ENCODE results near the gene MAP3K5. TPM values are rescaled to one million over a fixed set of nuclear protein-coding genes. Genes with fewer than 3 reads are reported as not detected.

MAP3K5 gene
- total and polyA plus RNA-seq, 2 of the 8 experiments (the other 6 are each of a cell fraction or from before 2014, with no cell fraction given), result 0.63 to 2.6 TPM

DNA sequence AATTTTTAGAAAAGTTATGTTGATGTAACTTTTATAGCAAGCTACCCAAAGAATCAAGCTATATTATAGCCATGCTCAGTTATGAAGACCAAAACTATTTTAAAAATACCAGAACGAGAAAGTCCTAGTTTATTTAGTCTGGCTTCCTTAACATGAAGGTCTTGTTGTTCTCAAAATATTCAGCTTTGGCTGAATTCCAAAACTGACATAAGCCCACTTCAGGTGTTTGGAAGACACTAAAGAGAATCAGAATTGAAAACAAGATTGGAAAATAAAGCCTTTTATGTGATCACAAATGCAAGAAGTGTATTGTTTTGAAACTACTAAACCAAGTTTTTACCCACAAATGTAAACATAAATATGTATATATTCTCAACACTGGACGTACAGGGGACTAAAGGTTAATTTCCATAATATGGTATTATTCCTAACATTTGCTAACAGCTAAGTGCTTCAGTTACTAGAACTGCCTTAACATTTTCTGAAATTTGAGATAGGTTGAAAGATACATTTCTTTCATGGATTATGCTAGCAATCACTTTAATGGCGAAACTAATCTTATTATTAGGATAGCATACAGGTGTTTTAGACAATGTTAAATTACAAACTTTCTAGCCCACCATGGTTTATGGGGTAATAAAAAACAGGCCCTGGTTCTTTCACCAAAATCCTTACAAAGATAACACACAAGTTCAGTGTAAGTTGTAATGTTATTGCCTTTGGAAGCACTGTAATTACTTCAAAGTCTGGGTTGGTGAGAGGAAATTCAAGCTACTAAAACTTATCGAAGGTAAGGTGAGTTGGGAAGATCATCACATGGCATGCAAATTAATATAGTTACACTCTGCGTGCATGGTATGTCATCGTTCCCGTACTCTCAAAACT is 1.6 kb downstream of the MAP3K5 start:
- 60% methylated on average over 7 of the region's 7 CpGs; no CpG with 5 or more reads in 1 of the 2 experiments for WGBS, 2 experiments (ENCODE audit: extremely low coverage in 1 of 2, insufficient coverage in 1 of 2, insufficient read length in 1 of 2, insufficient replicate concordance in 2 of 2, low coverage in 1 of 2, low lambda C conversion rate in 2 of 2, missing lambda C conversion rate in 1 of 2)
- Histone ChIP-seq H3K56ac (replicated peaks; ENCODE audit: insufficient read length, low read depth, low read length) (no peak overlapping the region), H3K14ac (ENCODE audit: insufficient read length) (no peak overlapping the region), H3K36me3 (ENCODE audit: control insufficient read depth in 2 of 4, insufficient read depth in 4 of 4, low read length in 3 of 4) (no peaks in the 10 kb centered on the region), H2BK12ac (ENCODE audit: low read depth, low read length) (no peak overlapping the region), H4K5ac (ENCODE audit: insufficient read length, low read depth, low read length) (no peak overlapping the region), H2BK20ac (ENCODE audit: low read length) (no peak overlapping the region), H3K4ac (replicated peaks; ENCODE audit: insufficient read length, low read depth, low read length) (no peak overlapping the region), H3K9me3 (ENCODE audit: insufficient read depth in 2 of 2, low read depth in 1 of 2, low read length in 1 of 2) (no peaks in the 10 kb centered on the region), H2BK5ac (ENCODE audit: low read depth, low read length) (no peak overlapping the region), H2BK120ac (replicated peaks; ENCODE audit: low read depth, low read length) (no peak overlapping the region), H3K4me3 (ENCODE audit: extremely low read depth in 1 of 4, insufficient read depth in 2 of 4, low read depth in 3 of 4, low read length in 4 of 4) (peak overlapping the region; percentile 42 to 78 (median 70); a peak in 5 of 8 replicates), H3K27ac (ENCODE audit: low read depth, low read length) (no peak overlapping the region), H2BK15ac (ENCODE audit: low read length) (no peak overlapping the region), H3K4me2 (ENCODE audit: insufficient read depth in 1 of 2, low read depth in 2 of 2, low read length in 2 of 2) (peak overlapping the region; percentile 71 to 90), H3K4me1 (replicated peaks in 1 of 4; ENCODE audit: control insufficient read depth in 3 of 4, insufficient read depth in 4 of 4, low read length in 3 of 4) (0 out of 7 replicates have a peak, but pooled peaks cover 0 to 9% (median 1%) of the 10 kb centered on the region in 4 experiments), H4K8ac (ENCODE audit: extremely low read depth, insufficient read depth, low read length) (no peak overlapping the region), H3K79me1 (ENCODE audit: low read depth, low read length) (no peaks in the 10 kb centered on the region), H4K20me1 (replicated peaks in 1 of 2; ENCODE audit: control insufficient read depth in 1 of 2, insufficient read depth in 2 of 2, low read length in 2 of 2) (peaks cover 0 to 5% of the 10 kb centered on the region in 2 experiments), H4K91ac (replicated peaks; ENCODE audit: insufficient read length, low read length) (no peak overlapping the region), H2AK5ac (ENCODE audit: low read depth, low read length) (no peak overlapping the region), H3K23ac (ENCODE audit: insufficient read length) (no peak overlapping the region), H3K27me3 (replicated peaks in 1 of 4; ENCODE audit: control insufficient read depth in 3 of 4, extremely low read depth in 1 of 4, insufficient read depth in 3 of 4, low read length in 3 of 4) (peaks cover 8 to 31% (median 19%) of the 10 kb centered on the region in 4 experiments; a peak in 6 of 7 replicates), H3K18ac (ENCODE audit: extremely low read depth, low read length) (no peak overlapping the region), H2AFZ (ENCODE audit: low read length) (peak overlapping the region; percentile 35; the same call in 1 of the 2 replicates), H3K79me2 (ENCODE audit: control insufficient read depth in 1 of 2, insufficient read depth in 2 of 2, low read length in 2 of 2) (no peaks in the 10 kb centered on the region), H3K23me2 (ENCODE audit: low read depth, low read length) (peaks cover 12% of the 10 kb centered on the region; the same call in 1 of the 2 replicates), H3K9ac (replicated peaks in 1 of 4; ENCODE audit: extremely low read depth in 1 of 4, low read depth in 3 of 4, low read length in 3 of 4) (no peak overlapping the region)
- CTCF ChIA-PET (ENCODE audit: partially characterized antibody), result interaction anchor here (1.0 to 4.7 kb wide), 7 partner anchors 27 to 175 kb away, joined by 3 to 99 read pairs (median 6); no protein-coding TSS in a partner anchor
- POLR2A ChIA-PET (ENCODE audit: partially characterized antibody), result no interaction called here
- FAIRE-seq (no peak), DNase-seq (ENCODE audit: low read depth in 1 of 2, low spot score in 2 of 2) (no peak)
- TF ChIP-seq EZH2 (IDR thresholded peaks at IDR 0.05; ENCODE audit: low read depth, low read length, severe bottlenecking) (no peak), TEAD4 (IDR thresholded peaks at IDR 0.05; ENCODE audit: low read depth, low read length) (no peak)

Data from H1 (cell line).